Duodenal mucosa (tissue), 2 donors: ENCODE data around the gene ITGA5.

Experiments used
- H3K27ac ChIP-seq: one replicate; pipeline ENCODE4 v1.7.0; 2013; ENCODE audit warnings: low read depth, low read length
- H3K27me3 ChIP-seq, 2 donors: one replicate each; pipeline ENCODE4 v1.7.0; 2013; ENCODE audit warnings: low read length in 2 of 2, control low read depth in 1 of 2; ENCODE audit not compliant: insufficient read depth in 2 of 2, control insufficient read depth in 1 of 2
- H3K36me3 ChIP-seq, 2 donors: one replicate each; pipeline ENCODE4 v1.7.0; 2013; ENCODE audit warnings: low read length in 2 of 2, control low read depth in 1 of 2; ENCODE audit not compliant: insufficient read depth in 2 of 2, control insufficient read depth in 1 of 2
- H3K4me1 ChIP-seq, 2 donors: one replicate each; pipeline ENCODE4 v1.7.0; 2013; ENCODE audit warnings: low read length in 2 of 2, control low read depth in 1 of 2; ENCODE audit not compliant: insufficient read depth in 2 of 2, control insufficient read depth in 1 of 2
- H3K4me3 ChIP-seq, 2 donors: one replicate each; pipeline ENCODE4 v1.7.0; 2013; ENCODE audit warnings: low read length in 2 of 2, low read depth in 1 of 2
- H3K9ac ChIP-seq, 2 donors: one replicate each; pipeline ENCODE4 v1.7.0; 2013; ENCODE audit warnings: low read length in 2 of 2, low read depth in 1 of 2
- H3K9me3 ChIP-seq, 2 donors: one replicate each; pipeline ENCODE4 v1.7.0; 2013; ENCODE audit warnings: low read length in 2 of 2, control low read depth in 1 of 2; ENCODE audit not compliant: control insufficient read depth in 1 of 2

ITGA5 gene

GRCh38 chr12:54363618-54364017 lies 55.4 kb downstream of the ITGA5 start:
- Histone ChIP-seq H3K9ac (no peak overlapping the region), H3K4me3 (no peak overlapping the region), H3K27me3 (peaks cover 0 to 7% of the 10 kb centered on the region in 2 donors), H3K36me3 (no peaks in the 10 kb centered on the region), H3K4me1 (peaks cover 8 to 19% of the 10 kb centered on the region in 2 donors), H3K27ac (no peak overlapping the region), H3K9me3 (no peaks in the 10 kb centered on the region)

- H3K4me3 ChIP-seq, result no peak overlapping the region
- no peak overlapping the region for H3K9ac ChIP-seq
- H3K27ac ChIP-seq, result no peak overlapping the region
Measured at GRCh38 chr12:54363047-54363446, 56.0 kb downstream of the ITGA5 start.

DNA sequence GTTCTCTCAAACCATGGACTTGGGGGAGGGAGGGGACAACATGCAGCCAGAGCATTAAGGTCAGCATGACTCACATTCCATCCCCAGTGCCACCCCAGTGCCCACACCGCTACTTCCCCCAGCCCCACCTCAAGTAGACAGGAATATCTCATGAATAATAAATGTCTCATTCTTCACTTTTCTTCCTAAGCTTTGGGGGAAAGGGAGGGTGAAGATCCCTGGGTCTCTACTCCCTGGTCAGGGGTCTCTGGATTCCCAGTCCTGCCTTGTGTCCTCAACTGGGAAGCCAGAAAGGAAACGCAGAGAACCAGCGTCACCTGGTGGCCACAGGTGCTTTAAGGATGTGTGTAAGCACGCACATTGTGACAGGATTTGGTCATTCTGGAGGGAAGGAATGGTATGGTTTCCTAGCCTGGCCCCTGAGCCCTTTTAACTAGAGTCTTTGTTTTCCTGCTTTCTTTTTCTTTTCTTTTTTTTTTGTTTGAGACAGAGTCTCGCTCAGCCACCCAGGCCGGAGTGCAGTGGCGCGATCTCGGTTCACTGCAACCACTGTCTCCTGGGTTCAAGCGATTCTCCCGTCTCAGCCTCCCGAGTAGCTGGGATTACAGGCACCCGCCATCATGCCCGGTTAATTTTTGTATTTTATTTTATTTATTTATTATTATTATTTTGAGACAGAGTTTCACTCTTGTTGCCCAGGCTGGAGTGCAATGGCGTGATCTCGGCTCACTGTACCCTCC lies 58.2 kb downstream of the ITGA5 start:
- Histone ChIP-seq H3K4me1 (peaks cover 11 to 23% of the 10 kb centered on the region in 2 donors), H3K9ac (no peak overlapping the region), H3K27me3 (no peaks in the 10 kb centered on the region), H3K4me3 (no peak overlapping the region), H3K27ac (no peak overlapping the region), H3K36me3 (no peaks in the 10 kb centered on the region), H3K9me3 (no peaks in the 10 kb centered on the region)

More at GRCh38 chr12:54363047-54363446, 56.0 kb downstream of the ITGA5 start:
- no peaks in the 10 kb centered on the region for H3K36me3 ChIP-seq
- H3K9me3 ChIP-seq, result no peaks in the 10 kb centered on the region
- H3K4me1 ChIP-seq, result peaks cover 7 to 22% of the 10 kb centered on the region in 2 donors
- peaks cover 0 to 7% of the 10 kb centered on the region in 2 donors for H3K27me3 ChIP-seq

- Histone ChIP-seq H3K27me3 (no peaks in the 10 kb centered on the region), H3K4me1 (peaks cover 11 to 23% of the 10 kb centered on the region in 2 donors), H3K36me3 (no peaks in the 10 kb centered on the region), H3K9me3 (no peaks in the 10 kb centered on the region), H3K9ac (peak overlapping the region; percentile 70 to 84), H3K27ac (peak overlapping the region; percentile 44), H3K4me3 (peak overlapping the region; percentile 88 to 99)
Measured at GRCh38 chr12:54359762-54360351, 59.2 kb downstream of the ITGA5 start.

- Histone ChIP-seq H3K4me1 (peaks cover 11 to 23% of the 10 kb centered on the region in 2 donors), H3K9ac (peak overlapping the region; percentile 73 to 84), H3K27ac (peak overlapping the region; percentile 68), H3K4me3 (peak overlapping the region; percentile 88 to 99), H3K9me3 (no peaks in the 10 kb centered on the region), H3K27me3 (no peaks in the 10 kb centered on the region), H3K36me3 (no peaks in the 10 kb centered on the region)
Measured at GRCh38 chr12:54358945-54359761, 59.9 kb downstream of the ITGA5 start.

DNA sequence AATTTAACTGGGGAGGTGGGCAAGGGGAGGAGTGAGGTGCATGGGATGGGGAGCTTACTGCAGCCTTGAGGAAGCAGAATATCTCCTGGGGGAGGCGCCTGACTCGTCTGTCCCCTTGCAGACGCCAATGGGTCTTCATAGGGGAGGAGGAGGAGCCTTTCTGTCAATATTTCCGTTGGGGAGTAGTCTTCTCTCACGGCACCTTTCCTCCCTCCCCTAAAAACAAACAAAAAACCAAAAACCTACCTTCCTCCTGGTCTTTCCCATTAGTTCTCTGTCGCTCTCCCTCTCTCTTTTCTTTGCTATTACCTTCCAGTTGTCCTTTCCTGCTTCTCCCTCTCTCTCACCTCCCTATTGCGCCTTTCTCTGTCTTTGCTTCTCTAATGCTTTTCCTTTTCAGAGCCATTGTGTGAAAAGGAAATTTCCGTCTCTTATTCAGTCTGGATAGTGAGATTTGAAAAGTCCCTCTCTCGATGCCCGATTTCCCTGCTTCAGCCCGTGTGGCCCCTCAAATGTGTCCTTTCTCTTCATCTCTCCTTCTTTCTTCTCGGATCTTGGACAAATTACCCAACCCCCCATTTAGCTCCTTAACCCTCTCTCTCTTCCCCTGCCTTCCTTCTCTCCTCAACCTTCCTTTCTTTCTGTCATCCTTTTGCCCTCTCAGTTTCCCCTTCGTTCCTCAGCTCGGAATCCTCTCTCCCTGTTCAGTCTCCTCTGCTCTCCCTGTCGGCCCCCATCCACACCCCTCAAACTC lies 60.7 kb downstream of the ITGA5 start:
- no peaks in the 10 kb centered on the region for H3K9me3 ChIP-seq
- peak overlapping the region; percentile 73 to 83 for H3K9ac ChIP-seq
- H3K27ac ChIP-seq, result peak overlapping the region; percentile 68
- no peaks in the 10 kb centered on the region for H3K36me3 ChIP-seq
- peaks cover 11 to 19% of the 10 kb centered on the region in 2 donors for H3K4me1 ChIP-seq
- H3K27me3 ChIP-seq, result no peaks in the 10 kb centered on the region
- H3K4me3 ChIP-seq, result peak overlapping the region; percentile 81 to 99

- H3K4me3 ChIP-seq, result peak overlapping the region; percentile 81 to 99
- H3K36me3 ChIP-seq, result peaks cover 0 to 2% of the 10 kb centered on the region in 2 donors
- H3K27me3 ChIP-seq, result no peaks in the 10 kb centered on the region
- H3K9me3 ChIP-seq, result no peaks in the 10 kb centered on the region
- peaks cover 14 to 15% of the 10 kb centered on the region in 2 donors for H3K4me1 ChIP-seq
- peak overlapping the region; percentile 73 to 83 for H3K9ac ChIP-seq
- no peak overlapping the region for H3K27ac ChIP-seq
Measured at GRCh38 chr12:54357506-54358190, 61.4 kb downstream of the ITGA5 start.

DNA sequence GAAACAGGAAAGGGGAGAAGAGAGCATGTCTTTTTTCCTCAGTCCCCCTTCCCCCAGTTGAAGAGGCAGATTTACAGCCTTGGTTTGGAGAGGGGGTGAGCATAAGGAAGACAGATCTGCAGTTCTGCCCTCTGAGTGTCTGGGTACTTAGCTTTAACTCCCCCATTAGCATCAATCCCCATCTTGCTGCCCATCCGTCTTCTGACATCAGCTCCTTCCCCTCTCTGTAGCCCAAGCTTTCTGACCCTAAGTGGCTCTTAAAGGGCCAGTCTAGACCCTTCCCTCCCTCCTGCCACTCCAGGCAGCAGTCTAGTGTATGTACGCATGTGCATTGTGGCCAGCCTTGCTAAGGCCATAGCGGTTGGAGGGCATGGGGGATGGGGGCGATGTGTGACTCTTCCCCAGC lies 62.1 kb downstream of the ITGA5 start:
- no peak overlapping the region for H3K27ac ChIP-seq

DNA sequence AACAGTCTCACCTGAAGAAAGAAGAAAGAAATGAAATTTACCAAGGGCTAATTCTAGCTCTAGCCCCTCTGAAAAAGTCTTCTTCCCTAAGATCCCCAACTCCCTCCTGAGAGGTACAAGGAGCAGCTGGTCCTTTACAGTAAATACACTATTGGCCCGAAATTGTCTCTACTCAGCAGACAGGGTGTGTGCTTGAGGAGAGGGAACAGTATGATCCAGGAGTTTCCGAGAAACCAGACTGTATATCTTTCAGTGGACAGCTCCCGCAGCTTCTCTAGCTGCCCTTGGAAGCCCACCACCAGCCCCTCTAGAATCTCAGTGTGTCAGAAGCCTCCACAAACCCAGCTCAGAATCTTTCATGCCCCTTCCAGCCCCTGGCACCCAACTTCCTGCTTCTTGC lies 62.8 kb downstream of the ITGA5 start:
- no peak overlapping the region for H3K9ac ChIP-seq
- H3K4me3 ChIP-seq, result no peak overlapping the region
- no peak overlapping the region for H3K27ac ChIP-seq
- H3K27me3 ChIP-seq, result no peaks in the 10 kb centered on the region
- peaks cover 7 to 11% of the 10 kb centered on the region in 2 donors for H3K36me3 ChIP-seq
- H3K4me1 ChIP-seq, result peaks cover 23% of the 10 kb centered on the region in 2 donors
- no peaks in the 10 kb centered on the region for H3K9me3 ChIP-seq

More for the DNA sequence above, 62.1 kb downstream of the ITGA5 start:
- no peaks in the 10 kb centered on the region for H3K27me3 ChIP-seq
- peaks cover 21 to 22% of the 10 kb centered on the region in 2 donors for H3K4me1 ChIP-seq
- no peak overlapping the region for H3K9ac ChIP-seq
- peaks cover under 1 to 6% of the 10 kb centered on the region in 2 donors for H3K36me3 ChIP-seq
- no peak overlapping the region for H3K4me3 ChIP-seq
- no peaks in the 10 kb centered on the region for H3K9me3 ChIP-seq
